Dendritic cell treated with granulocyte-macrophage colony-stimulating factor and Interleukin-4, amounts not matched to agents 40 ng/mL and 50 ng/mL, for 4 days (primary cell): ENCODE results near the gene GAS2L1.

Experiments
- H3K27ac Mint-ChIP-seq: one replicate; pipeline ENCODE4 v1.8.0; 2022; ENCODE audit warnings: mild to moderate bottlenecking, mixed read lengths
- H3K27me3 Mint-ChIP-seq: one replicate; pipeline ENCODE4 v1.8.0; 2022; ENCODE audit warnings: mild to moderate bottlenecking, mixed read lengths
- H3K36me3 Mint-ChIP-seq: one replicate; pipeline ENCODE4 v1.8.0; 2022; ENCODE audit warnings: low read depth, mixed read lengths
- H3K4me1 Mint-ChIP-seq: one replicate; pipeline ENCODE4 v1.8.0; 2022; ENCODE audit warnings: low read depth, mixed read lengths
- H3K4me3 Mint-ChIP-seq: one replicate; pipeline ENCODE4 v1.8.0; 2022; ENCODE audit warnings: mild to moderate bottlenecking, moderate library complexity, mixed read lengths
- H3K9me3 Mint-ChIP-seq: one replicate; pipeline ENCODE4 v1.8.0; 2022; ENCODE audit warnings: mixed read lengths
- intact Hi-C: fragments of 100-400 bp; cut with micrococcal nuclease; formaldehyde crosslinking; loops from one replicate; pipeline ENCODE4 v1.15.0; 2022

GAS2L1 gene

DNA sequence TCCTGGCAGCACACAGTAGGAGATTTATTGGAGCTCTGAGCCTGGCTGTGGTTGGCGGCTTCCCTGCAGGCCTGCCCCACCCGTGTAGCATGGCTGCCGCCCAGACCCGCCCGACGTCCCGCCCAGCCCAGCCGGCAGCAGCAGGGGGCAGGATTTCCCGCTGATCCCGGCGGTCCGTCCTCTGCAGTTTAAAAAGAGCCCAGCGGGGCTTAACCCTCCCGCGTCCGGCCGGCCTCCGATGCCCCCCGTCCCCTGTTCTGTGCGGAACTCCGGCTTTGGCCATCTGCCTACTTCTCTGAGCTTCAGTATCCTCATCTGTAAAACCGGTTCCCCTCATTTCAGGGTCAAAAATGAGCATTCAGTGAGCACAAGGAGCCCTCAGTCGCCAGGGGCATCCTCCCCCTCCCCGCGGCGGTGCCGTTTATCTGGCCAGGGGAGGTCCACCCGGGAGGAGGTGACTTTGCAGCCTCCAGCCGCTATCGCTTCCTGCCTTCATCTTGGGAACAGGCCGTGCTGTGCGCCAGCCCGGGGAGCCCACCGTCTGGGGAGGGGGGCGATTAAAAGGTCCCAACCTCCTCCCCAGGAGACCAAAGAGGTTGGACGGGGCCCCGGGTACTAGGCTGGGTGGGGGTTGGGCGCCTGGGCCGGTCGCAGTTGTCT lies at the start of gene GAS2L1:
GAS2L1 (plus strand) TSS at position 476 of the 660 bp plus-strand sequence. CDS start 1,456 bp downstream, outside the sequence.
- Mint-ChIP-seq H3K4me3 (peak within 1 kb of the TSS; percentile 92), H3K4me1 (peaks cover 88% of the 10 kb centered on the region), H3K27ac (peak within 1 kb of the TSS; percentile 82), H3K36me3 (peaks cover 42% of the 10 kb centered on the region), H3K27me3 (peaks cover 12% of the 10 kb centered on the region), H3K9me3 (no peaks in the 10 kb centered on the region)
- intact Hi-C loops, result no loop called here

DNA sequence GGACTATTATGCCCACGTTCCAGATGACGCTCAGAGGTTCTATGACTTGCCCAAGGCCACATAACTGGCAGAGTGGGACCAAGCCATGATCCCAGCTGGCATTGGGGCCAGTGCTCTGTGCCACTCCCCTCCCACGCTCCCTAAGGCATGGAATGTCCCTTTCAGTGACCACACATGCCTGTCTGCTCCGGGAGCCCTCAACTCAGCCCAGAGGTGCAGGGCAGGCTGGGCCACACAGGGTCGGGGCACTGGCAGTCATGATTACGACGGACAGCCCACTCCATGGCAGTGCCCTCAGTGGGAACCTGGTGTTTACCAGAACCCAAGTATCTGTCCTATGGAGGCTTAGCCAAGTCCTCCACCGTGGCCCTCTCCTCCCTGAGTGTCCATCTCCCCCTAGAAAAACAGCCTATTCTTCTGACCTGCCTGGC lies 48.7 kb upstream of the GAS2L1 start:
- Mint-ChIP-seq H3K36me3 (peaks cover 23% of the 10 kb centered on the region), H3K4me3 (no peak overlapping the region)

DNA sequence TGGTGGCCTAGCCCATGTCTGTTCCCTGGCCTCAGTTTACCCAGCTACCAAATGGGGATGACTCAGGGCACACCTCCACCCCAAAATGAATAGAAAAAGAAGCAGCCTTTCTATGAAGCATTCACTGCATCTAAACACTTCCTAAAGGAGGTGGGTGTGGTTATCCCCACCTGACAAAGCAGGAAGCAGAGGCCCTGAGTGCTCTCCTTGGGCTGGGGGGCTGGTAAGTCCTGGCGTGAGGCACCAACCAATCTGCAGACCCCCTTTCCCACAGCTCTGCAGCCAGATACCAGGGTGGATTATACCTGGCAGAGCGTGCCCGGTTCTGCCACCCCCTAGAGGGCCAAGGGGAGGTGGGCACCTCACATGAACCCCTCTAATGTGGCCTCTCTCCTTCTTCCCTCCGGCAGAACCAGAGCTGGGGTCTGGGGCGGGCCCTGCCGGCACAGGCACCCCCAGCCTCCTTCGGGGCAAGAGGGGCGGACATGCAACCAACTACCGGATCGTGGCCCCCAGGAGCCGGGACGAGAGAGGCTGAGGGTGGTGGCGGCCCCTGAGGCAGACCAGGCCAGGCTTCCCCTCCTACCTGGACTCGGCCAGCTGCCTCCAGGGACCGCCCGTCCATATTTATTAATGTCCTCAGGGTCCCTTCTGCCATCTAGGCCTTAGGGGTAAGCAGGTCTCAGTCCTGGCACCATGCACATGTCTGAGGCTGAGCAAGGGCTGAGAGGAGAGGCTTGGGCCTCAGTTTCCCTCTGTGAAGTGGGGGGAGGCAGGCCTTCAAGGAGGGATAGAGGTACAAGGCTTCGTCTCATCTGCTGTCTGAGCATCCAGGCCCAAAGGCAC lies 47.8 kb upstream of the GAS2L1 start:
- Mint-ChIP-seq H3K4me3 (no peak overlapping the region), H3K4me1 (no peaks in the 10 kb centered on the region), H3K36me3 (peaks cover 27% of the 10 kb centered on the region), H3K9me3 (no peaks in the 10 kb centered on the region), H3K27ac (no peak overlapping the region), H3K27me3 (no peaks in the 10 kb centered on the region)
- intact Hi-C loops, result no loop called here

More for the DNA sequence above, 48.7 kb upstream of the GAS2L1 start:
- Mint-ChIP-seq H3K9me3 (no peaks in the 10 kb centered on the region), H3K4me1 (no peaks in the 10 kb centered on the region), H3K27ac (no peak overlapping the region), H3K27me3 (no peaks in the 10 kb centered on the region)
- intact Hi-C loops, result no loop called here

DNA sequence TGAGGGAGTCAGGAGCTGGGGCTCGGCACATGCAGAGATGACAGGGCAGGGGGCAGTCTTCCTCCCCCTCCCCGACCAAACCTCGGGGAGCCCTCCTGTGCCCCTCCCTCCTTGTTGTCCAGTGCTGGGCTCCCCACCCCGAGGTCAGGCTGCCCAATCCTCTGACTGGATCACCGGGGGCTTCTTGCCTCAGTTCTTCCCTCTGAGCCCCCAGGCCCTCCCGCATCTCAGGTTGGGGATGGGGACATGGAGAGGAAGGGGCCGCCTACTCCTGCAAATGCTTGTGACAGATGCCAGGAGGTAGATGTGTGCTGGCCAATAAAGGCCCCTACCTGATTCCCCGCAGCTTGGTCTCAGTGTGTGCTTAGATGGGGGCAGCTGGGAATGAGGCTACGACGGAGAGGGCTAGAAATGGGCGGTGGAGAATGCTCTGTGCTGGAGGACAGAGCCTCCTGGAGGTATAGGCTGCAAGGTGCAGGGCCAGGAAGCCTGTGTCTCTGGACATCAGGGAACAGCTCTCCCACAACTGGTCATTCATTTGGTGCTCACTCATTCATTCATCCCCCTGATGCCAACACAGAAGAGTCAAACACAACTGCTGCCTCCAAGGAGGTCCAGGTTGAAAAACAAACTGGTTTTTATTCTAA lies 47.1 kb upstream of the GAS2L1 start:
- Mint-ChIP-seq H3K4me3 (no peak overlapping the region), H3K27me3 (no peaks in the 10 kb centered on the region), H3K36me3 (peaks cover 35% of the 10 kb centered on the region), H3K4me1 (no peaks in the 10 kb centered on the region), H3K27ac (no peak overlapping the region), H3K9me3 (no peaks in the 10 kb centered on the region)
- intact Hi-C loops, result no loop called here

DNA sequence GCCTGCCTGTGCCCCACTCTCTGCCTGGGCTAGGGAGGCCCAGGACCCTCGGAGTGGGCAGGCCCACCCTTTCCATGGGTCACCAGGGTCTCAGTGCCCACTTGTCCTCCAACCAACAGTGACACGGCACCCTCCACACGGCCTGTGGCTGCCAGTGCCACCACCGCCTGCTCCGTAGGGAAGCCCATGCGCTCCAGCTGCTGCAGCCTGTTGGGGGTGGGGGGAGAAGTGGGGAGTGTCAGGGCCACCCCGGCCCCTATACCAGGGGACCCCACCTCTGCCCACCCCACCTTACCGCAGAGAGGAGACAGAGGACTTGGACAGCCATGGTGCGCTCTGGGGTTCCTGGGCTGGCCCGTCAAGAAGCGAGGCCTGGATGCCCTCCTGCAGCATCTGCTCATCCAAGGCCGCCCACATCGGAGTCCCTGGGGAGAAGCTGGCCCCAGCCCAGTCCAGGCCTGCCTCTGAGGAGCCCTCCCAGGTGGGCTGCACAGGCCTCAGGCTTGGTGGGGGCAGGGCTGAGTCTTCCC lies 46.4 kb upstream of the GAS2L1 start:
- H3K9me3 Mint-ChIP-seq, result no peaks in the 10 kb centered on the region
- H3K4me1 Mint-ChIP-seq, result no peaks in the 10 kb centered on the region
- H3K27ac Mint-ChIP-seq, result no peak overlapping the region
- peaks cover 42% of the 10 kb centered on the region for H3K36me3 Mint-ChIP-seq
- H3K27me3 Mint-ChIP-seq, result no peaks in the 10 kb centered on the region
- intact Hi-C loops, result no loop called here
- no peak overlapping the region for H3K4me3 Mint-ChIP-seq

DNA sequence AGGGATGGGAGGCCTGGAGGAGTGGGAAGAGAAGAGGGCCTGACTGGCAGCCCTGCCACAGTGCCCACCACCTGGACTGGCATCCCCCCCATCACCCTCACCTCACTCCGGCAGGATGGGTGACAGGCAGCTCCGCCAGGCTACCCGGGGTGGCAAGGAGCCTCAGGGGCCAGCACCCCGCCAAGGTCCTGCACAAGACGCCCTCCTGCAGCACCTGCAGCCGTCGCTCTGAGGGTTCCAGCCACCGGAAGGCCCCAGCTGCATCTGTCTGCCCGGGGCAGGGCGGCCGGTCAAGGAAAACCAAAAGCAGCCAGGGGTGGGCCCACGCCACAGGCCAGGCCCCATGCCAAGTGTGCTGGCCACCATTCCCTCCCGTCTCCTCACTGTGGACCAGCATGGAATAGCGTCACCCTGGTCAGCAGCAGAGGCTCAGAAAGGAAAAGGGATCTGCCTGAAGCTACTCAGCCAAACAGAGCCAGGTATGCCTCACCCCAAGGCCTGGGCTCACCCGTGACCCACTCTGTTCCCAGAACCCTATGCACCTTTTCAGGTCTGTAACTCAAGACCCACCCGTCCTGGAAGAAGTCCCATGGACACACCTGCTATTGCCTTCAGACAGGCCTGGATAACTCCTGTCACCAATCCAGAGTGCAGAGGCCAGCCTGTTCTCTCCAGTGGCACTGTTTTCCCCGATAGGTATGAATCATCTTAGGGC lies 45.7 kb upstream of the GAS2L1 start:
- peaks cover 2% of the 10 kb centered on the region for H3K4me1 Mint-ChIP-seq
- intact Hi-C loops, result no loop called here
- peaks cover 48% of the 10 kb centered on the region for H3K36me3 Mint-ChIP-seq
- H3K9me3 Mint-ChIP-seq, result no peaks in the 10 kb centered on the region
- no peak overlapping the region for H3K4me3 Mint-ChIP-seq
- H3K27me3 Mint-ChIP-seq, result no peaks in the 10 kb centered on the region
- H3K27ac Mint-ChIP-seq, result no peak overlapping the region

DNA sequence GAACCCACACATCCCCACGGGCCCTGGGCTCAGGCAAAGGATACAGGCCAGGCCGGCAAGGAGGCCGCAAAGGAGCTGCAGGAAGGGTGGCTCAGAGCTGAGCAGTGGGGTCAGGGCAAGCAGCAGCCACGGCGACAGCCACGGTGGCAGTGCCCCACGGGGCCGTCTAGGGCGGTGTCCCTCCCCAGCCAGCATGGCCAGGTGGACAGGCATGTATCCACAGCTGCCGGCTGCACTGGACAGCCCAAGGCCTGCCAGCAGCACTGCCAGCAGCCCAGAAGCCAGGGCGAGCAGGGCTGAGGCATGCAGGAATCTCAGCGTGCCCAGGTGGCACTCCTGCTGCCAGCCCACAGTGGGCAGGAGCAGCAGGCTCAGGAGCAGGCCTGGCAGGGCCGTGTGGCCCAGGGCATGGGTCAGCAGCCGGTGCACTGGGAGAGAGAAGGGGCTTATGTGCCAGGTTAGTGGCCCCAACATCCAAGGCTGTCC lies 42.6 kb upstream of the GAS2L1 start:
- H3K36me3 Mint-ChIP-seq, result peaks cover 79% of the 10 kb centered on the region
- no peak overlapping the region for H3K4me3 Mint-ChIP-seq
- H3K4me1 Mint-ChIP-seq, result peaks cover 19% of the 10 kb centered on the region
- H3K27ac Mint-ChIP-seq, result no peak overlapping the region
- intact Hi-C loops, result no loop called here
- no peaks in the 10 kb centered on the region for H3K27me3 Mint-ChIP-seq
- no peaks in the 10 kb centered on the region for H3K9me3 Mint-ChIP-seq

DNA sequence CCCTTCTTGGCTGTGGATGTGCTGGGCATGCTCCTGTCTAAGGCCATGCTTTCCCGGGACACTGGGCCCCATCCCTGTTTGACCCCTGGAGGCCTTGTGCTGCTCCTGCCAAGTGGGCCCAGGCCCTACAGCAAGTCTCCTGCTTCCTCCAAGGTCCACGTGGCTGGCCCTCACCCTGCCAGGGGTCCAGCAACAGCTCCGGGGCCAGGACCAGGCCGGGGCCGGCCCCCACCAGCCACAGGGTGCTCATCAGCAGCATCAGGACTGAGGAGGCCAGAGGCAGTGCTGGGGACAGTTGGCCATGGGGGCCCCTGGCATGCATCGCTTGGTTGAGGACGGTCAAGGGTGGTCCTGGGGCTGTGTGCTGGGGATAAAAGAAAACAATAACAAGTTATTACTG lies 41.1 kb upstream of the GAS2L1 start:
- Mint-ChIP-seq H3K4me3 (no peak overlapping the region), H3K27me3 (no peaks in the 10 kb centered on the region), H3K4me1 (peaks cover 28% of the 10 kb centered on the region), H3K27ac (peak overlapping the region; percentile 100), H3K36me3 (peaks cover 76% of the 10 kb centered on the region), H3K9me3 (no peaks in the 10 kb centered on the region)
- intact Hi-C loops, result no loop called here

DNA sequence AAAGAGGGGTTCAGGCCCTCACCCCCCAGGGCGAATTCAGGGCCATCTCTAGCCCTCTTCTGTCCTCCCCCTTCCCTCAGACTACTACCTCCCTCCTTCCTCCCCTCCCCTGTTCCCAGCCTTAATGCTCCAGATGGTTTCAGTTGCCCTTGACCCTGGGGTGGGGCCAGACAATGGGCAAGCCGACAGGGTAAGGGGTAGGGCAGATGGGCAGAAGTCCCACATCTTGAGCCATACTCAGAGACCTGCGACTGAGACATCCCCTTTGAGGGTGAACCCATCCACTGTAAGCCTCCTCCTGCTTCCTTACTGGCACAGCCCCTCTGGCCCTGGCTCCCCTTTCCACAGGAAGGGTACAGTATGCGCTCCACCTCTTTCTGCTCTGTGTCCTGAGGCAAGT lies 40.5 kb upstream of the GAS2L1 start:
- Mint-ChIP-seq H3K9me3 (no peaks in the 10 kb centered on the region), H3K27ac (peak overlapping the region; percentile 100), H3K4me3 (no peak overlapping the region), H3K4me1 (peaks cover 34% of the 10 kb centered on the region), H3K27me3 (no peaks in the 10 kb centered on the region), H3K36me3 (peaks cover 76% of the 10 kb centered on the region)
- intact Hi-C loops, result no loop called here

DNA sequence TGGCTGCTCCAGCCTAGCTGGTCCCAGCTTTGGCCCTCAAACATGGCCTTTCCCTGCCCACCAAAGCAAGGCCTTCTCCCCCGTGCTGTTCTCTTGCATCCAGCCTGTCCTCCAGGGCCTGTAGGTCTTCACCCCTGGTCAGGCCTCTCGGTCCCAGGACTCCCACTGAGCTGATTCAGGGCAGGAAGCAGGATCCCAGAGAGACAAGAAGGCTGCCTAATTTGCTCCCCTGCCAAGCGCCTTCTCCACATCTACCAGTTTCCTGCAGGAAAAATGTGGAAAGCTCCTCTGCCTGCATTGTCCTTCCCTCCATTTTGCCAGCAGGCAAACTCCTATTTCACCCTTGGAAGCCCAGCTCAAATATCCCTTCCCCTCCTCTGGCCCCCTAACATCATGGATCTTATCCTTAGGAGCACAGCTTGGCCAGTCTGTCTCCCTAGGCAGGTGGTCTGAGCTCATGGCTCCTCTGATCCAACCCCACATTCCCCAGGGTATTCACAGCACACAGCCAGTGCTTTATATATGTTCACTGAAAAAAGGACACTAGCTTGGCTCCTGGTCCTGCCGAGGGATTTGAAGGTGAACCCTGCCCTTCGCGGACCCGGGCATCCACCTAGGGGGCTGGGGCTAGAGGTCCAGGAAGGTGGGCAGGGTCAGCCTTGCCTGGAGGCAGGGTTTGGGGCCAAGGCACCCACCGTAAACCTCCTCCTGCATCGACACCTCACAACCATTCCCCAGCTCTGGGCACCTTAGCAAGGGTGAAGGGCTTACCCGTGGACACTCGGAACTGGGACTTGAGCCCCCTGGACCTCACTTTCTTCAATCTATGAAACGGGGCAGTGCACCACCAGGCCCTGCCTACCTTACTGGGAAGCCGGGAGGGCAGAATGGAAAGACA lies 39.6 kb upstream of the GAS2L1 start:
- Mint-ChIP-seq H3K27me3 (no peaks in the 10 kb centered on the region), H3K27ac (peak overlapping the region; percentile 100), H3K36me3 (peaks cover 82% of the 10 kb centered on the region), H3K4me1 (peaks cover 42% of the 10 kb centered on the region), H3K4me3 (peak overlapping the region; percentile 87), H3K9me3 (no peaks in the 10 kb centered on the region)
- intact Hi-C loops, result no loop called here

DNA sequence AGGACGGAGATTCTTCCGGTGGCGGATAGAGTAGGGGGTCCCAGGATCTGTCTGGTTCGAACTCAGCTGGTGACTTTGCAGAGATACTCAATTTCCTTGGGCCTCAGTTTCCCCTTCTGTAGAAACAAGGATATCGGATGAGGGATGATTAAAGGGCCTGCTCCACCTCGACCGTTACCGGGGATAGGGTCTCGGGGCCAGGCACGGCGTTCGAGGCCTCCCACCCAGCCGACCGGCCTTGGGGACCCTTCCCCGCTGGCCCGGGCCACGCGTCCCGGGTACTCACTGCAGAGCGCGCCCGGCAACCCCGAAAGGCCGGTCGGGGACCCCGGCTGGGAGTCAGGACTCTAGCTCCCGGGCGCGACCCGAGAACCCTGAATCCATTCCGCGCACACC lies 39.0 kb upstream of the GAS2L1 start:
- Mint-ChIP-seq H3K27ac (peak overlapping the region; percentile 100), H3K9me3 (no peaks in the 10 kb centered on the region), H3K4me3 (peak overlapping the region; percentile 87), H3K4me1 (peaks cover 46% of the 10 kb centered on the region), H3K27me3 (no peaks in the 10 kb centered on the region), H3K36me3 (peaks cover 88% of the 10 kb centered on the region)
- intact Hi-C loops, result no loop called here

DNA sequence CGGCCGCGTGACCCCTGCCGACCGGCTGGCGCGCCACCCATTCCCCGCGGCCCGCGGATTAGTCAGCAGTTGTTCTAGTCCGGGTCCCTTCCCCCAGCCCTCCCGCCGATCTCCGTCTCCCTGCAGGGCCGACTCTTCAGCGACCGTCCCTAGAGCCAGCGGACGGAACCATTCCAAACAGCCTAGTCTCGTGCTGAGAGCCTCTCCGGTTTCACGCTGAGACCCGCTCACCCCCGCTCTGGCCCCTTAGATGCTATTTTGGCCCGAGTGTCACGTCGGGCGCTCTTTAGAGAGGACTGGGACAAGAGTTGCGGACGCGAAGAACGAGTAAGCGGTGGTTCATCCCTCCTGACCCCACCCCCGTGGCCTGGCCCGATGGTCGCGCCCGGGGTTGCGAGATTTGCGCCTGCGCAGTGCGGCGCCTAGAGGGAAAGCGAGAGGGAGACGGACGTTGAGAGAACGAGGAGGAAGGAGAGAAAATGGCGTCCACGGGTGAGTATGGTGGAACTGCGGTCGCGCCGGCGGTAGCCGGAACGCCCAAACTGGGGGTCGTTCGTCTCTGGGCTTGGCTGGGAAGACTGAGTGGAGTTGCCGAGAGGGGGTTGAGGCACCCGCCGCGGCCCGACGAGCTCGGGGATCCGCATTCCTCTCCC lies 38.5 kb upstream of the GAS2L1 start, which contains the start of the genes EWSR1 and RHBDD3:
EWSR1 (plus strand) TSS at position 411 of the 653 bp plus-strand sequence; CDS start at position 480, 69 bp downstream.
RHBDD3 (minus strand) TSS at position 124 of the 653 bp plus-strand sequence. CDS start 2,355 bp downstream, outside the sequence.
- Mint-ChIP-seq H3K36me3 (peaks cover 93% of the 10 kb centered on the region), H3K27ac (peak within 1 kb of the TSS; percentile 100), H3K4me1 (peaks cover 47% of the 10 kb centered on the region), H3K27me3 (no peaks in the 10 kb centered on the region), H3K9me3 (no peaks in the 10 kb centered on the region), H3K4me3 (peak within 1 kb of the TSS; percentile 87)
- intact Hi-C loops, result loop anchor here (2.0 kb wide), 3 partner anchors 35 to 115 kb away; no protein-coding TSS in a partner anchor
